PC-9 (cell line): ENCODE data around the gene METTL3.

Experiments
- EZH2 ChIP-seq: fragments of 200-600 bp; sonication (generic); IDR thresholded peaks from 2 replicates; pipeline ENCODE4 v1.8.0; 2017; ENCODE audit warnings: antibody characterized with exemption, low read depth
- TF ChIP-seq, protein P1 (sequence below): fragments of 200-600 bp; sonication (generic); conservative IDR thresholded peaks from 2 replicates; pipeline ENCODE4 v1.6.1; 2017; ENCODE audit warnings: mixed run types, antibody characterized with exemption, mild to moderate bottlenecking, moderate library complexity

DNA sequence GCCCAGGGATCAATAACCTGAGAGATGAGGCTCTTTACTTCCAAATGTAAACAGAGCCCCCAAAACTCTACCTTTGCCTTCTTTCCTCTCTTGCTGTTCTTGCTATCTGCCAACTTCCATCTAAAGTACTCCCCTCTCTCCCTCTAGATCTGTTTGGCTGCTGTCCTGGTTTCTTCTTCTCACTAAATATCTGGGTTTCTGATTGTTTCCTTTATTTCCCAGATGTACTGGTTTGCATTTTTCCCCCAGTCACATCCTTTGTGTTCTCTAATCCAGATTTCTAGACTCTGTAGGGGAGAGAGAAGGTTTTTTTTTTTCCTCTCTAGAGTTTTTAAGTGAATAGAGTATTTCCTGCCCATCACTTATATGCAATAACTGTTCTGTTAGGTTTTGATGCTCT, 22.2 kb upstream of the METTL3 start:
- TF ChIP-seq, protein P1, sequence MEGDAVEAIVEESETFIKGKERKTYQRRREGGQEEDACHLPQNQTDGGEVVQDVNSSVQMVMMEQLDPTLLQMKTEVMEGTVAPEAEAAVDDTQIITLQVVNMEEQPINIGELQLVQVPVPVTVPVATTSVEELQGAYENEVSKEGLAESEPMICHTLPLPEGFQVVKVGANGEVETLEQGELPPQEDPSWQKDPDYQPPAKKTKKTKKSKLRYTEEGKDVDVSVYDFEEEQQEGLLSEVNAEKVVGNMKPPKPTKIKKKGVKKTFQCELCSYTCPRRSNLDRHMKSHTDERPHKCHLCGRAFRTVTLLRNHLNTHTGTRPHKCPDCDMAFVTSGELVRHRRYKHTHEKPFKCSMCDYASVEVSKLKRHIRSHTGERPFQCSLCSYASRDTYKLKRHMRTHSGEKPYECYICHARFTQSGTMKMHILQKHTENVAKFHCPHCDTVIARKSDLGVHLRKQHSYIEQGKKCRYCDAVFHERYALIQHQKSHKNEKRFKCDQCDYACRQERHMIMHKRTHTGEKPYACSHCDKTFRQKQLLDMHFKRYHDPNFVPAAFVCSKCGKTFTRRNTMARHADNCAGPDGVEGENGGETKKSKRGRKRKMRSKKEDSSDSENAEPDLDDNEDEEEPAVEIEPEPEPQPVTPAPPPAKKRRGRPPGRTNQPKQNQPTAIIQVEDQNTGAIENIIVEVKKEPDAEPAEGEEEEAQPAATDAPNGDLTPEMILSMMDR: no peak
- no peak for TF ChIP-seq EZH2
